Measurements from ENCODE around the gene TTC16. TPM values are rescaled to one million over a fixed set of nuclear protein-coding genes. Genes with fewer than 3 reads are reported as not detected.
"Not testable (repeated sequence)": the region's sequence is repeated elsewhere in the genome, so short reads cannot be mapped to it uniquely, and the experiment has no call there.

The TTC16 gene
- total and polyA plus RNA-seq, 9 donors, result 0.02 to 0.08 (median 0.07) TPM; not detected in 4

DNA sequence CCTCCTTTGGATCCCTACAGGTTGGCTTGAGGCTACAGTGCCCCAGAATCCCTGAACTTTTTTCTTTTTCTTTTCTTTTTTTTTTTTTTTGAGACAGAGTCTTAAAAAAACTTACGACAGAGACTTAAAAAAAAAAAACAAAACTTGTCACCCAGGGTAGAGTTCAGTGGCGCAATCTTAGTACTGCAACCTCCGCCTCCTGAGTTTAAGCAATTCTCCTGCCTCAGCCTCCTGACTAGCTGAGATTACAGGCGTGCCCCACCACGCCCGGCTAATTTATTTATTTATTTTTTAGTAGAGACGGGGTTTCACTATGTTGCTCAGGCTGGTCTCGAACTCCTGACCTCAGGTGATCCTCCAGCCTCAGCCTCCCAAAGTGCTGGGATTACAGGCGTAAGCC lies 65.0 kb downstream of the TTC16 start:
- not testable (repeated sequence) for DNase-seq; H3K4me3 ChIP-seq (ENCODE audit: low read length); H3K27ac ChIP-seq (ENCODE audit: low read length); H3K36me3 ChIP-seq (ENCODE audit: control insufficient read depth, insufficient read depth, low read length); H3K9me3 ChIP-seq (replicated peaks; ENCODE audit: control insufficient read depth, low read depth, low read length); H3K27me3 ChIP-seq (ENCODE audit: control insufficient read depth, insufficient read depth, low read length)
- peaks cover 60% of the 10 kb centered on the region for H3K4me1 ChIP-seq (ENCODE audit: control insufficient read depth, insufficient read depth, low read length)
- WGBS (ENCODE audit: insufficient coverage), result 89% methylated on average over 3 of the region's 9 CpGs

Other genes with a start within 250 kb of the TTC16 start
- gene STXBP1, start 103.8 kb upstream of the TTC16 start, total RNA-seq, result 5.3 TPM
- 10 to 100 TPM; 11.9 to 19.5 (median 13.4) TPM for gene STXBP1, start 103.8 kb upstream of the TTC16 start, polyA plus RNA-seq (ENCODE audit: insufficient read depth in 1 of 8, insufficient read length in 8 of 8, low replicate concordance in 1 of 8)
- not detected for gene CFAP157, start 9.1 kb upstream of the TTC16 start, total RNA-seq
- gene CFAP157, start 9.1 kb upstream of the TTC16 start, polyA plus RNA-seq (ENCODE audit: insufficient read depth in 1 of 8, insufficient read length in 8 of 8, low replicate concordance in 1 of 8), result 1 to 10 TPM in 6 of 8 donors, under 1 TPM in 2; 0.84 to 2.4 (median 1.3) TPM
- gene PTRH1, start 416 bp upstream of the TTC16 start, total RNA-seq, result 9.4 TPM
- gene PTRH1, start 416 bp upstream of the TTC16 start, polyA plus RNA-seq (ENCODE audit: insufficient read depth in 1 of 8, insufficient read length in 8 of 8, low replicate concordance in 1 of 8), result 10 to 100 TPM in 1 of 8 donors, 1 to 10 TPM in 7; 7.5 to 11.1 (median 9.1) TPM
- gene TOR2A, start 19.2 kb downstream of the TTC16 start, total RNA-seq, result 3.7 TPM
- 10 to 100 TPM in 2 of 8 donors, 1 to 10 TPM in 6; 8.7 to 10.0 (median 9.2) TPM for gene TOR2A, start 19.2 kb downstream of the TTC16 start, polyA plus RNA-seq (ENCODE audit: insufficient read depth in 1 of 8, insufficient read length in 8 of 8, low replicate concordance in 1 of 8)
- gene SH2D3C, start 62.6 kb downstream of the TTC16 start, total RNA-seq, result 12.4 TPM
- gene SH2D3C, start 62.6 kb downstream of the TTC16 start, polyA plus RNA-seq (ENCODE audit: insufficient read depth in 1 of 8, insufficient read length in 8 of 8, low replicate concordance in 1 of 8), result 10 to 100 TPM; 17.2 to 22.5 (median 20.2) TPM
- gene CDK9, start 70.0 kb downstream of the TTC16 start, total RNA-seq, result 28.4 TPM
- 10 to 100 TPM; 41.3 to 60.5 (median 51.9) TPM for gene CDK9, start 70.0 kb downstream of the TTC16 start, polyA plus RNA-seq (ENCODE audit: insufficient read depth in 1 of 8, insufficient read length in 8 of 8, low replicate concordance in 1 of 8)
- gene FPGS, start 86.8 kb downstream of the TTC16 start, total RNA-seq, result 34.7 TPM
- gene FPGS, start 86.8 kb downstream of the TTC16 start, polyA plus RNA-seq (ENCODE audit: insufficient read depth in 1 of 8, insufficient read length in 8 of 8, low replicate concordance in 1 of 8), result 10 to 100 TPM; 38.6 to 52.4 (median 45.1) TPM
- 9.3 TPM for gene ENG, start 138.6 kb downstream of the TTC16 start, total RNA-seq
- 10 to 100 TPM; 53.3 to 77.3 (median 61.4) TPM for gene ENG, start 138.6 kb downstream of the TTC16 start, polyA plus RNA-seq (ENCODE audit: insufficient read depth in 1 of 8, insufficient read length in 8 of 8, low replicate concordance in 1 of 8)
- gene AK1, start 161.6 kb downstream of the TTC16 start, total RNA-seq, result 921 TPM
- 1,000 to 10,000 TPM in 5 of 8 donors, 100 to 1,000 TPM in 3; 579 to 1,396 (median 1,101) TPM for gene AK1, start 161.6 kb downstream of the TTC16 start, polyA plus RNA-seq (ENCODE audit: insufficient read depth in 1 of 8, insufficient read length in 8 of 8, low replicate concordance in 1 of 8)
- gene ST6GALNAC6, start 183.5 kb downstream of the TTC16 start, total RNA-seq, result 44.9 TPM
- gene ST6GALNAC6, start 183.5 kb downstream of the TTC16 start, polyA plus RNA-seq (ENCODE audit: insufficient read depth in 1 of 8, insufficient read length in 8 of 8, low replicate concordance in 1 of 8), result 10 to 100 TPM; 35.9 to 60.6 (median 49.0) TPM
- gene ST6GALNAC4, start 201.0 kb downstream of the TTC16 start, total RNA-seq, result 21.0 TPM
- gene ST6GALNAC4, start 201.0 kb downstream of the TTC16 start, polyA plus RNA-seq (ENCODE audit: insufficient read depth in 1 of 8, insufficient read length in 8 of 8, low replicate concordance in 1 of 8), result 10 to 100 TPM; 23.2 to 41.0 (median 31.2) TPM
- 0.49 TPM for gene PIP5KL1, start 214.7 kb downstream of the TTC16 start, total RNA-seq
- gene PIP5KL1, start 214.7 kb downstream of the TTC16 start, polyA plus RNA-seq (ENCODE audit: insufficient read depth in 1 of 8, insufficient read length in 8 of 8, low replicate concordance in 1 of 8), result 1 to 10 TPM in 7 of 8 donors, under 1 TPM in 1; 0.42 to 3.5 (median 2.3) TPM
- gene DPM2, start 221.8 kb downstream of the TTC16 start, total RNA-seq, result 16.7 TPM
- 10 to 100 TPM; 20.0 to 26.8 (median 23.6) TPM for gene DPM2, start 221.8 kb downstream of the TTC16 start, polyA plus RNA-seq (ENCODE audit: insufficient read depth in 1 of 8, insufficient read length in 8 of 8, low replicate concordance in 1 of 8)

Data from muscle of leg (tissue), 11 donors.